Measurements from ENCODE around the gene HSH2D. TPM values are rescaled to one million over a fixed set of nuclear protein-coding genes. Genes with fewer than 3 reads are reported as not detected.
"Not testable (repeated sequence)": the region's sequence is repeated elsewhere in the genome, so short reads cannot be mapped to it uniquely, and the experiment has no call there.

HSH2D gene
- total RNA-seq, 2 donors from 2014 or later: 0.66 to 0.68 TPM

DNA sequence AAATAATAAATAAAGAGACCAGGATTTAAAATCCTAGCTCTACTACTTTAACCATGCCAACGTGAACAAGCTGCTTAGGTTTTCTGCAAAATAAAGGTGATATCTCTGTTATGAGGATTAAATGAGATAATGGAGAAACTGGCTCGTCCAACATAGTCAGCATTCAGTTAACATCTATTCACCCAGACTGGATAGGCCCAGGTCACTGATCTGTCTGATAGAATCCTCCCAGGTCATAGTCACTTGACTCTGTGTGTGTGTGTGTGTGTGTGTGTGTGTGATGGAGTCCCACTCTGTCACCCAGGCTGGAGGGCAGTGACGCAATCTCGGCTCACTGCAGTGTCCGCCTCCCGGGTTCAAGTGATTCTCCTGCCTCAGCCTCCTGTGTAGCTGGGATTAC is 44.7 kb upstream of the HSH2D start:
- H3K36me3 Mint-ChIP-seq (ENCODE audit: low read depth): peaks cover 85% of the 10 kb centered on the region
- TF ChIP-seq, protein P1, sequence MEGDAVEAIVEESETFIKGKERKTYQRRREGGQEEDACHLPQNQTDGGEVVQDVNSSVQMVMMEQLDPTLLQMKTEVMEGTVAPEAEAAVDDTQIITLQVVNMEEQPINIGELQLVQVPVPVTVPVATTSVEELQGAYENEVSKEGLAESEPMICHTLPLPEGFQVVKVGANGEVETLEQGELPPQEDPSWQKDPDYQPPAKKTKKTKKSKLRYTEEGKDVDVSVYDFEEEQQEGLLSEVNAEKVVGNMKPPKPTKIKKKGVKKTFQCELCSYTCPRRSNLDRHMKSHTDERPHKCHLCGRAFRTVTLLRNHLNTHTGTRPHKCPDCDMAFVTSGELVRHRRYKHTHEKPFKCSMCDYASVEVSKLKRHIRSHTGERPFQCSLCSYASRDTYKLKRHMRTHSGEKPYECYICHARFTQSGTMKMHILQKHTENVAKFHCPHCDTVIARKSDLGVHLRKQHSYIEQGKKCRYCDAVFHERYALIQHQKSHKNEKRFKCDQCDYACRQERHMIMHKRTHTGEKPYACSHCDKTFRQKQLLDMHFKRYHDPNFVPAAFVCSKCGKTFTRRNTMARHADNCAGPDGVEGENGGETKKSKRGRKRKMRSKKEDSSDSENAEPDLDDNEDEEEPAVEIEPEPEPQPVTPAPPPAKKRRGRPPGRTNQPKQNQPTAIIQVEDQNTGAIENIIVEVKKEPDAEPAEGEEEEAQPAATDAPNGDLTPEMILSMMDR (conservative IDR thresholded peaks at IDR 0.05): no peak
- H3K27ac Mint-ChIP-seq: no peak overlapping the region

DNA sequence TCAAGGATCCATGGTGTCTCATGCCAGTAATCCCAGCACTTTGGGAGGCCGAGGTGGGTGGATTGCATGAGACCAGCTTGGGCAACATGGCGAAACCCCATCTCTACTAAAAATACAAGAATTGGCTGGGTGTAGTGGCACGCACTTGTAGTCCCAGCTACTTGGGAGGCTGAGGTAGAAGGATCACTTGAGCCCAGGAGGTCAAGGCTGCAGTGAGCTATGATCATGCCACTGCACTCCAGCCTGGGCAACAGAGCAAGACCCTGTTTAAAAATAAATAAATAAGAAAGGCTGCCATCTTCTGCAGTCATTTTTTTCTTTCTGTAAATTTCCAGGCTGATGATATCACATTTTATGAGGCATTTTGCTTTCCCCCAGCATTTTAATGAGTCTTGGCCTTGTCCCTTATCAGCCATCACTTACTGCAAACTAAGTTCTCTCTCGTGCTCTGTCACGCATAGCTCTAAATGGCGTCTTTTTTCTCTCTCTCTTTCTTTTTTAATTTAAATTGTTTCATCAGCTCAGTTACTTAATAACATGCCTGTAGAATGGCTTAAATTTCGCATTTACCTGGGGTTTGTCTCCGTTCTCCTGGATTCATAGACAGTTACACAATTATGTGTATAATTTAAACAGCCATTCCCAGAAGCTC is 44.0 kb upstream of the HSH2D start:
- H3K9me3 ChIP-seq (ENCODE audit: control insufficient read depth, low read length); DNase-seq; H3K27me3 Mint-ChIP-seq (ENCODE audit: insufficient read depth); H3K4me1 ChIP-seq (ENCODE audit: control insufficient read depth, insufficient read depth, low read length); H3K27me3 ChIP-seq (ENCODE audit: control insufficient read depth, insufficient read depth, low read length, poor library complexity, severe bottlenecking); H3K4me3 ChIP-seq (ENCODE audit: low read length); H3K4me1 Mint-ChIP-seq; H3K9ac ChIP-seq (ENCODE audit: extremely low read depth, low read length, poor library complexity, severe bottlenecking); H3K27ac ChIP-seq (ENCODE audit: low read depth, low read length); H3K27ac Mint-ChIP-seq; H3K4me3 Mint-ChIP-seq; H3K9me3 Mint-ChIP-seq: not testable (repeated sequence)
- peaks cover 80% of the 10 kb centered on the region for H3K36me3 Mint-ChIP-seq (ENCODE audit: low read depth)
- WGBS, 2 experiments (ENCODE audit: insufficient coverage in 1 of 2, insufficient read length in 1 of 2): 88 to 90% methylated on average over 6 to 8 of the region's 8 CpGs
- peaks cover 92% of the 10 kb centered on the region for H3K36me3 ChIP-seq (ENCODE audit: control insufficient read depth, insufficient read depth, low read length)

More for the DNA sequence above, 44.7 kb upstream of the HSH2D start:
- DNase-seq: no peak
- Mint-ChIP-seq H3K4me1 (peaks cover 4% of the 10 kb centered on the region), H3K4me3 (no peak overlapping the region), H3K27me3 (ENCODE audit: insufficient read depth) (no peaks in the 10 kb centered on the region), H3K9me3 (no peaks in the 10 kb centered on the region)
- H3K27ac ChIP-seq (ENCODE audit: low read depth, low read length): no peak overlapping the region
- H3K27me3 ChIP-seq (ENCODE audit: control insufficient read depth, insufficient read depth, low read length, poor library complexity, severe bottlenecking): no peaks in the 10 kb centered on the region
- no peak overlapping the region for H3K4me3 ChIP-seq (ENCODE audit: low read length)
- 92% methylated on average over 5 of the region's 6 CpGs; no CpG with 5 or more reads in 1 of the 2 experiments for WGBS, 2 experiments (ENCODE audit: insufficient coverage in 1 of 2, insufficient read length in 1 of 2)
- H3K9ac ChIP-seq (ENCODE audit: extremely low read depth, low read length, poor library complexity, severe bottlenecking): no peak overlapping the region
- H3K9me3 ChIP-seq (ENCODE audit: control insufficient read depth, low read length): no peaks in the 10 kb centered on the region
- peaks cover 97% of the 10 kb centered on the region for H3K36me3 ChIP-seq (ENCODE audit: control insufficient read depth, insufficient read depth, low read length)
- no peaks in the 10 kb centered on the region for H3K4me1 ChIP-seq (ENCODE audit: control insufficient read depth, insufficient read depth, low read length)

DNA sequence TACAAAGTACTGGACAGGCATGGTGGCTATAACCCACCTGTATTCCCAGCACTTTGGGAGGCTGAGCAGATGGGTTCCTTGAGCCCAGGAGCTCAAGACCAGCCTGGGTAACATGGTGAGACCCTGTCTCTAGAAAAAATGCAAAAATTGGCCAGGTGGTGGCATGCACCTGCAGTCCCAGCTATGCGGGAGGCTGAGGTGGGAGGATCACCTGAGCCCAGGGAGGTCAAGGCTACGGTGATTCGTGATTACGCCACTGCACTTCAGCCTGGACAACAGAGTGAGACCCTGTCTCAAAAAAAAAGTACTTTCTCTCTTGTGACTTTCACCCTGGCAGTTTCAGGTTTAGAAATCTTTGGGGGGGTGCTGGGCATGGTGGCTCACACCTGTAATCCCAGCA is 43.0 kb upstream of the HSH2D start:
- Mint-ChIP-seq H3K9me3 (no peaks in the 10 kb centered on the region), H3K4me3 (no peak overlapping the region), H3K36me3 (ENCODE audit: low read depth) (peaks cover 69% of the 10 kb centered on the region), H3K27me3 (ENCODE audit: insufficient read depth) (no peaks in the 10 kb centered on the region), H3K27ac (no peak overlapping the region), H3K4me1 (peaks cover 4% of the 10 kb centered on the region)
- Histone ChIP-seq H3K27ac (ENCODE audit: low read depth, low read length) (no peak overlapping the region), H3K27me3 (ENCODE audit: control insufficient read depth, insufficient read depth, low read length, poor library complexity, severe bottlenecking) (no peaks in the 10 kb centered on the region), H3K9ac (ENCODE audit: extremely low read depth, low read length, poor library complexity, severe bottlenecking) (no peak overlapping the region), H3K36me3 (ENCODE audit: control insufficient read depth, insufficient read depth, low read length) (peaks cover 81% of the 10 kb centered on the region), H3K4me1 (ENCODE audit: control insufficient read depth, insufficient read depth, low read length) (no peaks in the 10 kb centered on the region), H3K4me3 (ENCODE audit: low read length) (no peak overlapping the region), H3K9me3 (ENCODE audit: control insufficient read depth, low read length) (no peaks in the 10 kb centered on the region)
- TF ChIP-seq, protein P1 (conservative IDR thresholded peaks at IDR 0.05): no peak
- DNase-seq: no peak
- 96 to 100% methylated on average over 1 to 4 of the region's 4 CpGs for WGBS, 2 experiments (ENCODE audit: insufficient coverage in 1 of 2, insufficient read length in 1 of 2)

DNA sequence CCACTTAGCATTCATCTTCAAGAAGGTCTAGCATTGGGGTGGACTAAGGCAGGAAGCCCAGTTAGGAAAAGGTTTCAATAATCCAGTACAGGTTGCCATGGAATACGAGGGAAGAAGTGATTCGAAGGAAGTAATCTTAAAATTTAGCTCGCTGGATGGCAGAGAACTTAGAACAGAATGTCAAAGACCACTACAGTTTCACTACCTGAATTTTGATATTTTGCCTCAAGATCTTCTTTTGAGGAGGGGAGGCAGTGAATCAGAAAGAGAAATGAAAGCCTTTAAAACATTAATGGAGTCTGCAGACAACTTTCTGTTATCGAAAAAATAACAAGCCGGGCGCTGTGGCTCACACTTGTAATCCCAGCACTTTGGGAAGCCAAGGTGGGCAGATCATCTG is 38.8 kb upstream of the HSH2D start:
- 93 to 98% methylated on average over 6 of the region's 6 CpGs for WGBS, 2 experiments (ENCODE audit: insufficient coverage in 1 of 2, insufficient read length in 1 of 2)
- Histone ChIP-seq H3K4me3 (ENCODE audit: low read length) (no peak overlapping the region), H3K27me3 (ENCODE audit: control insufficient read depth, insufficient read depth, low read length, poor library complexity, severe bottlenecking) (no peaks in the 10 kb centered on the region), H3K9me3 (ENCODE audit: control insufficient read depth, low read length) (no peaks in the 10 kb centered on the region), H3K4me1 (ENCODE audit: control insufficient read depth, insufficient read depth, low read length) (no peaks in the 10 kb centered on the region), H3K36me3 (ENCODE audit: control insufficient read depth, insufficient read depth, low read length) (peaks cover 41% of the 10 kb centered on the region), H3K9ac (ENCODE audit: extremely low read depth, low read length, poor library complexity, severe bottlenecking) (no peak overlapping the region), H3K27ac (ENCODE audit: low read depth, low read length) (no peak overlapping the region)
- DNase-seq: no peak
- no peak overlapping the region for H3K4me3 Mint-ChIP-seq
- no peaks in the 10 kb centered on the region for H3K9me3 Mint-ChIP-seq
- H3K36me3 Mint-ChIP-seq (ENCODE audit: low read depth): peaks cover 35% of the 10 kb centered on the region
- TF ChIP-seq, protein P1 (conservative IDR thresholded peaks at IDR 0.05): no peak
- peaks cover 8% of the 10 kb centered on the region for H3K4me1 Mint-ChIP-seq
- H3K27me3 Mint-ChIP-seq (ENCODE audit: insufficient read depth): no peaks in the 10 kb centered on the region
- H3K27ac Mint-ChIP-seq: no peak overlapping the region

Measured in endodermal cell (in vitro differentiated cells).